HepG2 (cell line): ENCODE data around the gene DSCAML1. TPM values are rescaled to one million over a fixed set of nuclear protein-coding genes. Genes with fewer than 3 reads are reported as not detected.

Source experiments
- ATAC-seq: fragments of 200-7000 bp; cut with Tn5 transposase; 3 replicates; pipeline ENCODE4 v1.9.1; 2020; ENCODE audit warnings: mild to moderate bottlenecking, moderate library complexity
- BruUV-seq: library from RNA; stranded (reverse); fragments of 400-500 nt; replicated peaks from 2 replicates; lab custom pipeline; 2021; lab: Mats Ljungman, UMichigan
- CTCF ChIA-PET: fragments of 300-600 bp; formaldehyde crosslinking; extraction: SDS; loops from one replicate; lab custom pipeline; 2021; ENCODE audit warnings: low total read pairs, inconsistent platforms, low intra/inter-chr PET ratio; lab: Yijun Ruan, JAX
- POLR2A ChIA-PET: fragments of 350-600 bp; sonication (Branson Sonifier 250); formaldehyde crosslinking; loops from one replicate; lab custom pipeline; 2020; ENCODE audit warnings: antibody characterized with exemption, inconsistent platforms; lab: Yijun Ruan, JAX
- DNase-seq: peaks from one replicate; pipeline ENCODE4 v3.0.0-alpha.2; 2015; ENCODE audit warnings: low spot score
- FAIRE-seq: peaks from 3 replicates; lab custom pipeline; 2011; peaks lifted over from hg19 to GRCh38; lab: Jason Lieb, UNC
- H2AFZ ChIP-seq: one replicate; pipeline ENCODE4 v1.6.1; 2011; ENCODE audit warnings: low read length, inconsistent platforms
- H3K27ac ChIP-seq: fragments of 300-600 bp; 3 replicates; pipeline ENCODE4 v1.8.0; 2011; ENCODE audit warnings: mixed run types, mild to moderate bottlenecking, mixed read lengths, low read length, inconsistent platforms; ENCODE audit not compliant: insufficient read depth; ENCODE audit errors: extremely low read length
- H3K27me3 ChIP-seq, 2 experiments: fragments of 200-600 bp in 1 of 2; 2 replicates in 1 of 2; 3 replicates in 1 of 2; pipeline versions ENCODE4 v1.6.0 to v1.8.0; 2011; ENCODE audit warnings: low read length in 2 of 2, mild to moderate bottlenecking in 2 of 2, moderate library complexity in 2 of 2, inconsistent platforms in 1 of 2; ENCODE audit not compliant: insufficient read depth in 2 of 2, control insufficient read depth in 1 of 2
- H3K36me3 ChIP-seq, 2 experiments: fragments of 200-600 bp in 1 of 2; replicated peaks in 1 of 2; 2 replicates in 1 of 2; 3 replicates in 1 of 2; pipeline versions ENCODE4 v1.5.1 to v1.8.0; 2011; ENCODE audit warnings: low read length in 2 of 2, inconsistent platforms in 1 of 2; ENCODE audit not compliant: insufficient read depth in 2 of 2, control insufficient read depth in 1 of 2
- H3K4me1 ChIP-seq: 2 replicates; pipeline ENCODE4 v1.5.1; 2012; ENCODE audit warnings: low read length, inconsistent platforms; ENCODE audit not compliant: insufficient read depth
- H3K4me2 ChIP-seq: 2 replicates; pipeline ENCODE4 v1.6.0; 2011; ENCODE audit warnings: low read depth, low read length, inconsistent platforms
- H3K4me3 ChIP-seq, 3 experiments: fragments of 200-600 bp in 1 of 3; sonication (generic), shearing (Covaris generic) in 1 of 3; replicated peaks in 1 of 3; 2 replicates each; pipeline ENCODE4 v1.5.1; 2011 to 2016; ENCODE audit warnings: low read length in 3 of 3, inconsistent platforms in 2 of 3, low read depth in 2 of 3, mild to moderate bottlenecking in 2 of 3, control low read depth in 1 of 3, mixed read lengths in 1 of 3; ENCODE audit not compliant: insufficient read depth in 1 of 3
- H3K79me2 ChIP-seq: one replicate; pipeline ENCODE4 v1.6.1; 2011; ENCODE audit warnings: low read length, inconsistent platforms; ENCODE audit not compliant: insufficient read depth
- H3K9ac ChIP-seq: 2 replicates; pipeline ENCODE4 v1.6.0; 2011; ENCODE audit warnings: mild to moderate bottlenecking, low read depth, low read length, inconsistent platforms; ENCODE audit not compliant: insufficient read depth
- H3K9me3 ChIP-seq: 2 replicates; pipeline ENCODE4 v1.5.1; 2012; ENCODE audit warnings: mild to moderate bottlenecking, low read length
- H4K20me1 ChIP-seq: 2 replicates; pipeline ENCODE4 v1.6.0; 2011; ENCODE audit warnings: inconsistent platforms, mild to moderate bottlenecking, low read length, moderate library complexity; ENCODE audit not compliant: insufficient read depth
- BHLHE40 ChIP-seq: IDR thresholded peaks from 2 replicates; pipeline ENCODE4 v1.6.1; 2011; ENCODE audit warnings: low read length, improper control_type of control experiment
- CHD4 ChIP-seq: fragments of 200-600 bp; sonication (generic); IDR thresholded peaks from 2 replicates; pipeline ENCODE4 v1.7.0; 2017; ENCODE audit warnings: mild to moderate bottlenecking, low read length, borderline replicate concordance
- DNMT1 ChIP-seq: sonication (generic); formaldehyde crosslinking; IDR thresholded peaks from 2 replicates; pipeline ENCODE4 v1.5.1; 2020; ENCODE audit warnings: mild to moderate bottlenecking, missing genetic modification reagents
- NBN ChIP-seq: fragments of 450-650 bp; conservative IDR thresholded peaks from 2 replicates; pipeline ENCODE4 v1.6.1; 2017
- NFYB ChIP-seq: sonication (generic); formaldehyde crosslinking; IDR thresholded peaks from 2 replicates; pipeline ENCODE4 v1.4.0; 2020; ENCODE audit warnings: missing genetic modification reagents
- RAD51 ChIP-seq: fragments of 450-650 bp; IDR thresholded peaks from 2 replicates; pipeline ENCODE4 v1.6.1; 2016; ENCODE audit warnings: borderline replicate concordance
- SIN3B ChIP-seq: fragments of 150-350 bp; IDR thresholded peaks from 2 replicates; pipeline ENCODE4 v1.6.1; 2014; ENCODE audit warnings: low read length
- ZFAT ChIP-seq: sonication (generic); formaldehyde crosslinking; conservative IDR thresholded peaks from 2 replicates; pipeline ENCODE4 v1.8.1; 2023; ENCODE audit warnings: missing genetic modification reagents, inconsistent platforms
- ZIK1 ChIP-seq: sonication (generic); formaldehyde crosslinking; IDR thresholded peaks from 2 replicates; pipeline ENCODE4 v1.5.0; 2020; ENCODE audit warnings: mild to moderate bottlenecking, low read depth, missing genetic modification reagents, borderline replicate concordance
- ZNF382 ChIP-seq: sonication (generic); formaldehyde crosslinking; IDR thresholded peaks from 2 replicates; pipeline ENCODE4 v1.5.0; 2020; ENCODE audit warnings: missing genetic modification reagents, mild to moderate bottlenecking, borderline replicate concordance
- ZNF616 ChIP-seq: sonication (generic); formaldehyde crosslinking; IDR thresholded peaks from 2 replicates; pipeline ENCODE4 v1.5.0; 2020; ENCODE audit warnings: low read depth, mild to moderate bottlenecking, missing genetic modification reagents
- WGBS: methylation state at CpG from one replicate; pipeline ENCODE4 v1.1.6; 2017; ENCODE audit warnings: low lambda C conversion rate; 5-methylcytosine and 5-hydroxymethylcytosine counted together
- in situ Hi-C: cut with HindIII; loops from 2 replicates; pipeline ENCODE4 v1.10.0; 2017; ENCODE audit warnings: low pct_unique_long_range_greater_than_20kb; ENCODE audit not compliant: extremely low pct_ligation_motif_present
- intact Hi-C: fragments of 100-400 bp; cut with micrococcal nuclease; formaldehyde crosslinking; loops from one replicate; pipeline ENCODE4 v1.10.0; 2022; ENCODE audit not compliant: unreplicated experiment
- polyA plus RNA-seq, 8 experiments: library from polyadenylated mRNA; depleted of rRNA in 3 of 8; stranded (reverse) in 7 of 8; unstranded in 1 of 8; fragments of >200 nt; fragmentation: Illumina TruSeq in 4 of 8; extraction: Trizol in 4 of 8; gene quantifications; 2 replicates each; pipeline versions ENCODE4 v1.2.1 to v1.2.3, GENCODE V29; 2011 to 2016; ENCODE audit warnings: low read depth in 4 of 8, missing spikeins in 1 of 8, mixed read lengths in 1 of 8; ENCODE audit not compliant: insufficient read depth in 1 of 8
- total RNA-seq, 5 experiments: library from RNA; depleted of rRNA; stranded (reverse); fragments of >200 nt; fragmentation: Illumina TruSeq; extraction: Trizol; gene quantifications; 2 replicates each; pipeline ENCODE4 v1.2.3, GENCODE V29; 2016; ENCODE audit warnings: low read depth in 1 of 5
- TF ChIP-seq, protein P1 (sequence below): sonication (generic); formaldehyde crosslinking; IDR thresholded peaks from 2 replicates; pipeline ENCODE4 v1.5.0; 2020; ENCODE audit warnings: missing genetic modification reagents
- TF ChIP-seq, protein P2 (sequence below): IDR thresholded peaks from 2 replicates; pipeline ENCODE4 v1.6.1; 2016; ENCODE audit warnings: mild to moderate bottlenecking, missing biosample characterization, missing genetic modification reagents
- TF ChIP-seq, protein P3 (sequence below): sonication (generic); formaldehyde crosslinking; IDR thresholded peaks from 2 replicates; pipeline ENCODE4 v1.4.0; 2020; ENCODE audit warnings: missing genetic modification reagents
- TF ChIP-seq, protein P4 (sequence below): sonication (generic); formaldehyde crosslinking; IDR thresholded peaks from 2 replicates; pipeline ENCODE4 v1.4.0; 2020; ENCODE audit warnings: missing genetic modification reagents
- TF ChIP-seq, protein P5 (sequence below): sonication (generic); formaldehyde crosslinking; IDR thresholded peaks from 2 replicates; pipeline ENCODE4 v1.4.0; 2020; ENCODE audit warnings: missing genetic modification reagents

The DSCAML1 gene
- total and polyA plus RNA-seq, 2 of the 13 experiments (the other 11 are each of a cell fraction or from before 2014, with no cell fraction given) = 0.29 to 0.40 TPM

DNA sequence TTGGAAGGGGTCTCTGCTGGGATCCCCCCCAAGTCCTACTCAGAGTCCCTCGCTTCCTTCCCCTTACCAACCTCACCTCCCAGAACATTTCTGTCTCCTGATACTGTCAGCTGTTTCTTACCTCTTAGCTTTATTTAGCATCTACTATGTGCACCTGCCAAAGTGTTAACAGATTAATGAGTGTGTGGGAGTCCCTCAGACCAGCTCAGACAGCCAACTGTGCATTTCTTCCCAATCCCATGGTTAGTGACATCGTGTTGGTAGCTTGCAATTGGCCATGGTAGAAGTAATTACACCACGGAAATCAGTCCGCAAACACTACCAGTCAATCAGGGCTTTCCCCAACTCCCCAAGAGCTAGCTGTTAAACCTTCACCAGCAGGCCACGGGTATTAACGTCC is 150.6 kb downstream of the DSCAML1 start (continued):
- TF ChIP-seq NBN (no peak), ZNF382 (CRISPR knock-in tag) (no peak), NFYB (CRISPR knock-in tag) (no peak), ZNF616 (CRISPR knock-in tag) (no peak), BHLHE40 (no peak), ZIK1 (CRISPR knock-in tag) (no peak)
- TF ChIP-seq, protein P1, sequence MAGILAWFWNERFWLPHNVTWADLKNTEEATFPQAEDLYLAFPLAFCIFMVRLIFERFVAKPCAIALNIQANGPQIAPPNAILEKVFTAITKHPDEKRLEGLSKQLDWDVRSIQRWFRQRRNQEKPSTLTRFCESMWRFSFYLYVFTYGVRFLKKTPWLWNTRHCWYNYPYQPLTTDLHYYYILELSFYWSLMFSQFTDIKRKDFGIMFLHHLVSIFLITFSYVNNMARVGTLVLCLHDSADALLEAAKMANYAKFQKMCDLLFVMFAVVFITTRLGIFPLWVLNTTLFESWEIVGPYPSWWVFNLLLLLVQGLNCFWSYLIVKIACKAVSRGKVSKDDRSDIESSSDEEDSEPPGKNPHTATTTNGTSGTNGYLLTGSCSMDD (CRISPR knock-in tag) = no peak
- TF ChIP-seq, protein P2, sequence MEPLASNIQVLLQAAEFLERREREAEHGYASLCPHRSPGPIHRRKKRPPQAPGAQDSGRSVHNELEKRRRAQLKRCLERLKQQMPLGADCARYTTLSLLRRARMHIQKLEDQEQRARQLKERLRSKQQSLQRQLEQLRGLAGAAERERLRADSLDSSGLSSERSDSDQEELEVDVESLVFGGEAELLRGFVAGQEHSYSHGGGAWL (CRISPR knock-in tag) = no peak
- TF ChIP-seq, protein P3, sequence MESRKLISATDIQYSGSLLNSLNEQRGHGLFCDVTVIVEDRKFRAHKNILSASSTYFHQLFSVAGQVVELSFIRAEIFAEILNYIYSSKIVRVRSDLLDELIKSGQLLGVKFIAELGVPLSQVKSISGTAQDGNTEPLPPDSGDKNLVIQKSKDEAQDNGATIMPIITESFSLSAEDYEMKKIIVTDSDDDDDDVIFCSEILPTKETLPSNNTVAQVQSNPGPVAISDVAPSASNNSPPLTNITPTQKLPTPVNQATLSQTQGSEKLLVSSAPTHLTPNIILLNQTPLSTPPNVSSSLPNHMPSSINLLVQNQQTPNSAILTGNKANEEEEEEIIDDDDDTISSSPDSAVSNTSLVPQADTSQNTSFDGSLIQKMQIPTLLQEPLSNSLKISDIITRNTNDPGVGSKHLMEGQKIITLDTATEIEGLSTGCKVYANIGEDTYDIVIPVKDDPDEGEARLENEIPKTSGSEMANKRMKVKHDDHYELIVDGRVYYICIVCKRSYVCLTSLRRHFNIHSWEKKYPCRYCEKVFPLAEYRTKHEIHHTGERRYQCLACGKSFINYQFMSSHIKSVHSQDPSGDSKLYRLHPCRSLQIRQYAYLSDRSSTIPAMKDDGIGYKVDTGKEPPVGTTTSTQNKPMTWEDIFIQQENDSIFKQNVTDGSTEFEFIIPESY (CRISPR knock-in tag) = no peak
- TF ChIP-seq, all 625 proteins: peak for 0

DNA sequence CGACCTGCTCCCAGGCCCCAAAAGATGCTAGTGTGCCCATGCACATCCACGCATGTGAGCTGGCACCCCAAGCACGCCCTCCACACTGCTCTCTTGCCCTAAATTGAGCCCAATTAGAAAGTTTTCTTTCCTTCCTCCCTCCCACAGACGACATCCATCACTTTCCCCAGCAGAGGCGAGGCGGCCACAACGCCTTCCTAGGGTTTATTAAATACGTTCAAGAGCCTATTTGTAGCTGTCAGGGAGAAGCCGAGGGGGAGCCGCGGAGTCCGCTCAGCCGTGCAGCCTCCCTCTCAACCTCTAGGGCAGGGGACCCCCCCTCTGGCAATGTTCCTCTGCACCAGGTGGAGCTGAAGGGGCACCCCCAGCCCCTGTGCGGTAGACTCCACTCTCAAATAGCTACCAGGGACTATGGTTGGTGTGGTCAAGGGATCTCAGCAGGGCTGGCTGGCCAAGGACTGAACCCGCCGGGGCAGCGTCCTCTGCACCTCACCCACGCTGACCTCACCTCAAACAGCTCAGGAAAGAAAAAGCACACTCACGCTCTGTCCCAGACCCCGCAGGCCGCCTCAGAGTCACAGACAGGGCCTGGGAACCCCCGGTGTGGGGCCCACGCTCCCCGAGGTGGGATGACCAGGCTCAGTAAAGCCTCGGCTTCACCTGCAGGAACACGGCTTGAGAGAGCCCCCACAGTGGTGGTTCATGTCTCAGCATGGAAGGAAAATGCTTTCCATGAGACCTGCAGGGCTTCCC is 152.4 kb downstream of the DSCAML1 start:
- no peaks in the 10 kb centered on the region for H3K79me2 ChIP-seq
- no peak overlapping the region for H3K4me2 ChIP-seq
- ChIA-PET CTCF (no interaction called here), POLR2A (no interaction called here)
- BruUV-seq = no TSS peak
- in situ Hi-C loops = no loop called here
- DNase-seq (no peak), ATAC-seq (no peak), FAIRE-seq (no peak)
- no peaks in the 10 kb centered on the region for H3K36me3 ChIP-seq
- no peak overlapping the region for H3K4me3 ChIP-seq
- H4K20me1 ChIP-seq = no peaks in the 10 kb centered on the region
- no peak overlapping the region for H2AFZ ChIP-seq
- no peaks in the 10 kb centered on the region for H3K9me3 ChIP-seq
- no peak overlapping the region for H3K9ac ChIP-seq
- peaks cover 1 to 17% of the 10 kb centered on the region in 2 experiments for H3K27me3 ChIP-seq
- no peak overlapping the region for H3K27ac ChIP-seq
- H3K4me1 ChIP-seq = no peaks in the 10 kb centered on the region
- intact Hi-C loops = no loop called here
- WGBS = 46% methylated on average over 14 of the region's 26 CpGs
- no peak for TF ChIP-seq DNMT1 (CRISPR knock-in tag)
- TF ChIP-seq, protein P4, sequence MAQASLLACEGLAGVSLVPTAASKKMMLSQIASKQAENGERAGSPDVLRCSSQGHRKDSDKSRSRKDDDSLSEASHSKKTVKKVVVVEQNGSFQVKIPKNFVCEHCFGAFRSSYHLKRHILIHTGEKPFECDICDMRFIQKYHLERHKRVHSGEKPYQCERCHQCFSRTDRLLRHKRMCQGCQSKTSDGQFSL (CRISPR knock-in tag) = no peak
- no peak for TF ChIP-seq CHD4
- TF ChIP-seq SIN3B = no peak
- TF ChIP-seq, protein P5, sequence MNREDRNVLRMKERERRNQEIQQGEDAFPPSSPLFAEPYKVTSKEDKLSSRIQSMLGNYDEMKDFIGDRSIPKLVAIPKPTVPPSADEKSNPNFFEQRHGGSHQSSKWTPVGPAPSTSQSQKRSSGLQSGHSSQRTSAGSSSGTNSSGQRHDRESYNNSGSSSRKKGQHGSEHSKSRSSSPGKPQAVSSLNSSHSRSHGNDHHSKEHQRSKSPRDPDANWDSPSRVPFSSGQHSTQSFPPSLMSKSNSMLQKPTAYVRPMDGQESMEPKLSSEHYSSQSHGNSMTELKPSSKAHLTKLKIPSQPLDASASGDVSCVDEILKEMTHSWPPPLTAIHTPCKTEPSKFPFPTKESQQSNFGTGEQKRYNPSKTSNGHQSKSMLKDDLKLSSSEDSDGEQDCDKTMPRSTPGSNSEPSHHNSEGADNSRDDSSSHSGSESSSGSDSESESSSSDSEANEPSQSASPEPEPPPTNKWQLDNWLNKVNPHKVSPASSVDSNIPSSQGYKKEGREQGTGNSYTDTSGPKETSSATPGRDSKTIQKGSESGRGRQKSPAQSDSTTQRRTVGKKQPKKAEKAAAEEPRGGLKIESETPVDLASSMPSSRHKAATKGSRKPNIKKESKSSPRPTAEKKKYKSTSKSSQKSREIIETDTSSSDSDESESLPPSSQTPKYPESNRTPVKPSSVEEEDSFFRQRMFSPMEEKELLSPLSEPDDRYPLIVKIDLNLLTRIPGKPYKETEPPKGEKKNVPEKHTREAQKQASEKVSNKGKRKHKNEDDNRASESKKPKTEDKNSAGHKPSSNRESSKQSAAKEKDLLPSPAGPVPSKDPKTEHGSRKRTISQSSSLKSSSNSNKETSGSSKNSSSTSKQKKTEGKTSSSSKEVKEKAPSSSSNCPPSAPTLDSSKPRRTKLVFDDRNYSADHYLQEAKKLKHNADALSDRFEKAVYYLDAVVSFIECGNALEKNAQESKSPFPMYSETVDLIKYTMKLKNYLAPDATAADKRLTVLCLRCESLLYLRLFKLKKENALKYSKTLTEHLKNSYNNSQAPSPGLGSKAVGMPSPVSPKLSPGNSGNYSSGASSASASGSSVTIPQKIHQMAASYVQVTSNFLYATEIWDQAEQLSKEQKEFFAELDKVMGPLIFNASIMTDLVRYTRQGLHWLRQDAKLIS = no peak
- TF ChIP-seq RAD51 = no peak
- no peak for TF ChIP-seq ZFAT (CRISPR knock-in tag)
